ENCODE measurements around the gene CHRFAM7A.
"Not testable (repeated sequence)": the region's sequence is repeated elsewhere in the genome, so short reads cannot be mapped to it uniquely, and the experiment has no call there.

Gene CHRFAM7A

GRCh38 chr15:30321063-30321462 lies 72.3 kb downstream of the CHRFAM7A start:
- DNase-seq (ENCODE audit: low read depth in 2 of 2) = not testable (repeated sequence)

- DNase-seq (ENCODE audit: low read depth in 2 of 2) = not testable (repeated sequence)
These were observed 77.6 kb downstream of the CHRFAM7A start for GRCh38 chr15:30315704-30316103.

GRCh38 chr15:30310575-30310974 lies 82.8 kb downstream of the CHRFAM7A start:
- DNase-seq (ENCODE audit: low read depth in 2 of 2) = not testable (repeated sequence)
